Coronary artery (tissue), 2 donors: ENCODE data around the gene PRUNE2.
"Not testable (repeated sequence)": the region's sequence is repeated elsewhere in the genome, so short reads cannot be mapped to it uniquely, and the experiment has no call there.

ENCODE experiments used
- DNase-seq: peaks from one replicate; pipeline ENCODE4 v3.0.0-alpha.2; 2017; ENCODE audit warnings: low spot score
- H3K27ac ChIP-seq, 2 donors: fragments of 200-600 bp; sonication (generic); one replicate each; pipeline ENCODE4 v1.5.1; 2016 to 2019
- H3K4me3 ChIP-seq: fragments of 200-600 bp; sonication (generic); 2 replicates; pipeline ENCODE4 v1.5.1; 2016; ENCODE audit warnings: mild to moderate bottlenecking, moderate library complexity
- TF ChIP-seq, protein P1 (sequence below): fragments of 200-600 bp; sonication (generic); IDR thresholded peaks from one replicate; pipeline ENCODE4 v1.5.1; 2019; ENCODE audit warnings: antibody characterized with exemption

Gene PRUNE2, protein sequence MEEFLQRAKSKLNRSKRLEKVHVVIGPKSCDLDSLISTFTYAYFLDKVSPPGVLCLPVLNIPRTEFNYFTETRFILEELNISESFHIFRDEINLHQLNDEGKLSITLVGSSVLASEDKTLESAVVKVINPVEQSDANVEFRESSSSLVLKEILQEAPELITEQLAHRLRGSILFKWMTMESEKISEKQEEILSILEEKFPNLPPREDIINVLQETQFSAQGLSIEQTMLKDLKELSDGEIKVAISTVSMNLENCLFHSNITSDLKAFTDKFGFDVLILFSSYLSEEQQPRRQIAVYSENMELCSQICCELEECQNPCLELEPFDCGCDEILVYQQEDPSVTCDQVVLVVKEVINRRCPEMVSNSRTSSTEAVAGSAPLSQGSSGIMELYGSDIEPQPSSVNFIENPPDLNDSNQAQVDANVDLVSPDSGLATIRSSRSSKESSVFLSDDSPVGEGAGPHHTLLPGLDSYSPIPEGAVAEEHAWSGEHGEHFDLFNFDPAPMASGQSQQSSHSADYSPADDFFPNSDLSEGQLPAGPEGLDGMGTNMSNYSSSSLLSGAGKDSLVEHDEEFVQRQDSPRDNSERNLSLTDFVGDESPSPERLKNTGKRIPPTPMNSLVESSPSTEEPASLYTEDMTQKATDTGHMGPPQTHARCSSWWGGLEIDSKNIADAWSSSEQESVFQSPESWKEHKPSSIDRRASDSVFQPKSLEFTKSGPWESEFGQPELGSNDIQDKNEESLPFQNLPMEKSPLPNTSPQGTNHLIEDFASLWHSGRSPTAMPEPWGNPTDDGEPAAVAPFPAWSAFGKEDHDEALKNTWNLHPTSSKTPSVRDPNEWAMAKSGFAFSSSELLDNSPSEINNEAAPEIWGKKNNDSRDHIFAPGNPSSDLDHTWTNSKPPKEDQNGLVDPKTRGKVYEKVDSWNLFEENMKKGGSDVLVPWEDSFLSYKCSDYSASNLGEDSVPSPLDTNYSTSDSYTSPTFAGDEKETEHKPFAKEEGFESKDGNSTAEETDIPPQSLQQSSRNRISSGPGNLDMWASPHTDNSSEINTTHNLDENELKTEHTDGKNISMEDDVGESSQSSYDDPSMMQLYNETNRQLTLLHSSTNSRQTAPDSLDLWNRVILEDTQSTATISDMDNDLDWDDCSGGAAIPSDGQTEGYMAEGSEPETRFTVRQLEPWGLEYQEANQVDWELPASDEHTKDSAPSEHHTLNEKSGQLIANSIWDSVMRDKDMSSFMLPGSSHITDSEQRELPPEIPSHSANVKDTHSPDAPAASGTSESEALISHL (N-terminal part only)

DNA sequence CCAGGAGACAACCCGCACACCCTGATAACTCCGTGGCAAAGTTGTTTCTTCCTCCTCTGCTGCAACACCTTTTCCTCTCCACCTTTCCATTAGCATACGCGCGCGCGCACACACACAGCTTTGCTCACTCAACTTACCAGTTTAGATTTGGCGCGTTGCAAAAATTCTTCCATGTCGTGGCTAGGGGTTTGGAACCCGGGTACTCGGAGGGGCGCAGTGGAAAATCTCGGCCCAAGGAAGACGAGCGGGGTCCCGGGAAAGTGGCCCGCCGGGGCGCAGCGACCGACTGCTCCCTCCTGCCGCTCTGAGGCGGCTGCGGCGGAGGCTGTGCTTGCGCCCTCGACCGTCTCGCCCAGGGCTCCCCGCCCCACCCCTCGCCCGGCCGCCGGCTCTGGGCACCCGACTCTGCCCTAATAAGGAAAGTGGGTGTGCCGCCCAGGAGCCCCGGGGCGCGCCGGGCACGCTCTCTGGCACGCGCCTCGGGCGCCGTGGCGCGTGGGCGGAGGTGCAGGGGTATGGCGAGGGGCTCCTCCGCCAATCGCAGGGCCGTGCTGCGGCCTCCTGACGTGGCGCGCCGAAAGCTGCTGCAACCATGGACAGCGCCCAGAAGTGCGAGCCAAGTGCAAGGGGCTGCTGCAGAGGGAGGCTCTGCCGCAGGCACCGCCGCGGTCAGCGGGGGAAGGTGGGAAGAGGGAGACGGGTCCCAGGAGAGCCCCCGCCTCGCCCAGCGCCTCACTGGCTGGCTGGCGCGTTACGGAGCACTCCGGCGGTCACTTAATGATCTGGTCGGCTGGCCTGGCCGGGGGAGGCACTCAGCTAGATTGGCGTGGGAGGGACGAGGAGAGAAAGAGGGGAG lies at the start of gene PRUNE2:
TSS of gene PRUNE2 (minus strand) at position 324 of the 856 bp plus-strand sequence. CDS start at position 173, 151 bp downstream.
- Histone ChIP-seq H3K27ac (peak within 1 kb of the TSS; percentile 59 to 89), H3K4me3 (peak within 1 kb of the TSS; percentile 84)
- TF ChIP-seq, protein P1, sequence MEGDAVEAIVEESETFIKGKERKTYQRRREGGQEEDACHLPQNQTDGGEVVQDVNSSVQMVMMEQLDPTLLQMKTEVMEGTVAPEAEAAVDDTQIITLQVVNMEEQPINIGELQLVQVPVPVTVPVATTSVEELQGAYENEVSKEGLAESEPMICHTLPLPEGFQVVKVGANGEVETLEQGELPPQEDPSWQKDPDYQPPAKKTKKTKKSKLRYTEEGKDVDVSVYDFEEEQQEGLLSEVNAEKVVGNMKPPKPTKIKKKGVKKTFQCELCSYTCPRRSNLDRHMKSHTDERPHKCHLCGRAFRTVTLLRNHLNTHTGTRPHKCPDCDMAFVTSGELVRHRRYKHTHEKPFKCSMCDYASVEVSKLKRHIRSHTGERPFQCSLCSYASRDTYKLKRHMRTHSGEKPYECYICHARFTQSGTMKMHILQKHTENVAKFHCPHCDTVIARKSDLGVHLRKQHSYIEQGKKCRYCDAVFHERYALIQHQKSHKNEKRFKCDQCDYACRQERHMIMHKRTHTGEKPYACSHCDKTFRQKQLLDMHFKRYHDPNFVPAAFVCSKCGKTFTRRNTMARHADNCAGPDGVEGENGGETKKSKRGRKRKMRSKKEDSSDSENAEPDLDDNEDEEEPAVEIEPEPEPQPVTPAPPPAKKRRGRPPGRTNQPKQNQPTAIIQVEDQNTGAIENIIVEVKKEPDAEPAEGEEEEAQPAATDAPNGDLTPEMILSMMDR, result no peak
- peak; percentile 93 for DNase-seq

DNA sequence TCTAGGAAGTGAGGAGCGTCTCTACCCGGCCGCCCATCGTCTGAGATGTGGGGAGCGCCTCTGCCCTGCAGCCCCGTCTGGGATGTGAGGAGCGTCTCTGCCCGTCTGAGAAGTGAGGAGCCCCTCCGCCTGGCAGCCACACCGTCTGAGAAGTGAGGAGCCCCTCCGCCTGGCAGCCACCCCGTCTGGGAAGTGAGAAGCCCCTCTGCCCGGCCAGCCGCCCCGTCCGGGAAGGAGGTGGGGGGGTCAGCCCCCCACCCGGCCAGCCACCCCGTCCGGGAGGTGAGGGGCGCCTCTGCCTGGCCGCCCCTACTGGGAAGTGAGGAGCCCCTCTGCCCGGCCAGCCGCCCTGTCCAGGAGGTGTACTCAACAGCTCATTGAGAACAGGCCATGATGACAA lies 49.5 kb upstream of the PRUNE2 start:
- not testable (repeated sequence) for DNase-seq

DNA sequence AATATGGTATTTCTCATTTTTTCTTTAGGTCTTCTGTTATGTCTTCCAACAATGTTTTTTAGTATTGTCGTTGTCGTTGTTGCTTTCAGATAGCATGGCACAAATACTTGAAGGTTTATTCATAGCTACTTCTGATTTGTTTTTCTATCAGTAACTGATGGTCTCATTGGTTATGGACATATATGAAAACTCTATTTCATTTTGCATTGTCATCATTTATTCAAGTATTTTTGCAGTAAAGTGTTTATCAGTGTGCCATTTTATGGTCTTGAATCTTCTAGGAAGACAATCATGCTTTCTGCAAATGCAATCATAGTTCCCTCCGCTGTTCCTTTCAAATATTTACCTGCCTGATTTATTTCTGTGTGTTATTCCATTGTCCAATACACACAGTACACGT lies 44.0 kb upstream of the PRUNE2 start:
- DNase-seq, result no peak
- Histone ChIP-seq H3K4me3 (no peak overlapping the region), H3K27ac (no peak overlapping the region)
- TF ChIP-seq, protein P1, result no peak

More for the DNA sequence above, 49.5 kb upstream of the PRUNE2 start:
- H3K27ac ChIP-seq, H3K4me3 ChIP-seq: not testable (repeated sequence)

DNA sequence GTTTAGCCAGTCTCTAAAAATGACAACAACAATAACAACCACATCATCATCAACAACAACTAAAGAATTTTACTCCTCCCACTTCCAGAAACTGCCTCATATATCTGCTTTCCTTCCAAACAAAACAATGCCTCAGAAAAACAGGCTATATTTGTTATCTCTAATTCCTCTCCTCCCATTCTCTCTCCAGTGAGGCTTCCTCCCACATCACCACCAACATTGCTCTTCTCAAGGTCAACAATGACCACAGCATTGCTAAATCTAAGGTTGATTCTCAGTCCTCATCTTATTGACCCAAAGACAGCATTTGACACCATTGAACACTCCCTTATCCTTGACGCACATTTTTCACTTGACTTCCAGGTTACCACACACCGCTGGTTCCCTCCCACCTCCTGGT lies 38.1 kb upstream of the PRUNE2 start:
- H3K27ac ChIP-seq, result no peak overlapping the region
- DNase-seq, result no peak
- no peak overlapping the region for H3K4me3 ChIP-seq
- TF ChIP-seq, protein P1, result no peak

DNA sequence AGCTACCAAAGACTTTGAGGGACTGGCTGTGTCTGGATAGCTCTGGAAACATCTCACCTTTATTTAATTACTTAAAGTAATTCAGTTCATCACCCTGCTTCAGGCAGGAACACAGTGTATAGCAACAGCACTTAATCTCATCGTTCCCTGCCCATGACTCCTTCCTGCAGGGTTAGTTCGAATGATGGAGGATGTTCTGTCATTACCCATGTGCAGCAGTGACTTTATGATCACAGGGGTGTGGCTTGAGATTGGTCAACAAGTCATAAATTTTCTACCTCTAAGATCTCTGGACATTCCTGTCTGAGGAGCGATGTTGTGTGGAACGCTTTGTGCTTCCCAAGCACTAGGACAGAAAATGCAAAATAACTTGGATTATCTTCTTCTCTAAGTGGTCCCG lies 37.1 kb upstream of the PRUNE2 start:
- Histone ChIP-seq H3K27ac (no peak overlapping the region), H3K4me3 (no peak overlapping the region)
- DNase-seq, result no peak
- TF ChIP-seq, protein P1, result no peak

DNA sequence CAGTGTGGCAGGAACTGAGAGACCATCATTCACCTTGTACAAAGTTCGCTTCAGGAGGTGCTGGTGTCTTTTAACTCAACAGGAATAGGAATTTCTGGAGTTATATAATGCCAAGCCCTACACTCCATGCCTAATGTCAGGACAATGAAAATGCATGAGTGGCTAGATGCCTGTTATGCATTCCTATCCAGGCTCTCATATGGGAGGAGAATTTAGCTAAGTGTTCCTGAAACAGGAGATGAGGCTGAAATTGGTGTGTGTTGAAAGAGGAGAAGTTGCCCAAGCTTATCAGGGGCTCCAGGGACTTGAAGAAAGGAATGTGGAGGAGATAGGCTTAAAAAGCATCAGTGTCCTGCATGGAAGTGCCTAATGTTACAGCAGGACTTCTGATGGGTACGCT lies 26.8 kb upstream of the PRUNE2 start:
- H3K27ac ChIP-seq, result no peak overlapping the region
- no peak overlapping the region for H3K4me3 ChIP-seq
- no peak for DNase-seq
- TF ChIP-seq, protein P1, result no peak
